OCI-LY1 (cell line): ENCODE data around the gene LRRC55.

Source experiments
- H2AFZ ChIP-seq: fragments of 200-600 bp; sonication (generic), shearing (Covaris generic); 2 replicates; pipeline ENCODE4 v1.6.0; 2014; ENCODE audit warnings: antibody characterized with exemption, mild to moderate bottlenecking, low read length
- H3F3A ChIP-seq: fragments of 200-600 bp; sonication (generic), shearing (Covaris generic); 2 replicates; pipeline ENCODE4 v1.6.0; 2014; ENCODE audit warnings: mild to moderate bottlenecking, antibody characterized with exemption, low read length, moderate library complexity; ENCODE audit not compliant: insufficient read depth
- H3K27ac ChIP-seq: fragments of 200-600 bp; sonication (generic); 2 replicates; pipeline ENCODE4 v1.5.1; 2014; ENCODE audit warnings: low read length, mixed run types, mild to moderate bottlenecking, low read depth; ENCODE audit not compliant: poor library complexity, severe bottlenecking
- H3K27me3 ChIP-seq: fragments of 200-600 bp; sonication (generic); 2 replicates; pipeline ENCODE4 v1.6.0; 2014; ENCODE audit warnings: antibody characterized with exemption, mild to moderate bottlenecking, low read length, moderate library complexity; ENCODE audit not compliant: insufficient read depth
- H3K36me3 ChIP-seq: fragments of 200-600 bp; sonication (generic); 2 replicates; pipeline ENCODE4 v1.6.1; 2014; ENCODE audit warnings: mild to moderate bottlenecking, antibody characterized with exemption, low read length, moderate library complexity, mixed read lengths; ENCODE audit not compliant: insufficient read depth
- H3K4me1 ChIP-seq: fragments of 200-600 bp; sonication (generic); 2 replicates; pipeline ENCODE4 v1.5.1; 2014; ENCODE audit warnings: mild to moderate bottlenecking, low read length, moderate library complexity; ENCODE audit not compliant: insufficient read depth, severe bottlenecking
- H3K4me2 ChIP-seq: fragments of 200-600 bp; sonication (generic), shearing (Covaris generic); 2 replicates; pipeline ENCODE4 v1.6.1; 2014; ENCODE audit warnings: low read length
- H3K4me3 ChIP-seq: fragments of 200-600 bp; sonication (generic); 2 replicates; pipeline ENCODE4 v1.5.1; 2014; ENCODE audit warnings: low read length, low read depth, mild to moderate bottlenecking, mixed read lengths; ENCODE audit not compliant: poor library complexity, severe bottlenecking
- H3K79me2 ChIP-seq: fragments of 200-600 bp; shearing (Covaris generic); 2 replicates; pipeline ENCODE4 v1.6.1; 2016; ENCODE audit warnings: mixed run types, low read length, mixed read lengths; ENCODE audit not compliant: insufficient read depth
- H3K9ac ChIP-seq: fragments of 200-600 bp; sonication (generic), shearing (Covaris generic); 2 replicates; pipeline ENCODE4 v1.6.1; 2014; ENCODE audit warnings: mild to moderate bottlenecking, low read length, mixed read lengths
- H3K9me2 ChIP-seq: fragments of 200-600 bp; sonication (generic), shearing (Covaris generic); 2 replicates; pipeline ENCODE4 v1.6.1; 2014; ENCODE audit warnings: low read depth, mild to moderate bottlenecking, low read length, mixed read lengths
- H3K9me3 ChIP-seq: fragments of 200-600 bp; shearing (Covaris generic); 2 replicates; pipeline ENCODE4 v1.6.1; 2014; ENCODE audit warnings: low read length, mixed read lengths
- H4K20me1 ChIP-seq: fragments of 200-600 bp; sonication (generic), shearing (Covaris generic); 2 replicates; pipeline ENCODE4 v1.6.0; 2016; ENCODE audit warnings: mild to moderate bottlenecking, low read length; ENCODE audit not compliant: insufficient read depth
- CTCF ChIP-seq: fragments of 200-600 bp; sonication (generic), shearing (Covaris generic); IDR thresholded peaks from 2 replicates; pipeline ENCODE4 v1.5.1; 2017; ENCODE audit warnings: mild to moderate bottlenecking, antibody characterized with exemption, low read length, moderate library complexity, mixed read lengths
- EZH2 ChIP-seq: fragments of 200-600 bp; sonication (generic), shearing (Covaris generic); IDR thresholded peaks from 2 replicates; pipeline ENCODE4 v1.8.0; 2017; ENCODE audit warnings: borderline replicate concordance, mixed run types, mild to moderate bottlenecking, antibody characterized with exemption, low read length, moderate library complexity, mixed read lengths

The LRRC55 gene

DNA sequence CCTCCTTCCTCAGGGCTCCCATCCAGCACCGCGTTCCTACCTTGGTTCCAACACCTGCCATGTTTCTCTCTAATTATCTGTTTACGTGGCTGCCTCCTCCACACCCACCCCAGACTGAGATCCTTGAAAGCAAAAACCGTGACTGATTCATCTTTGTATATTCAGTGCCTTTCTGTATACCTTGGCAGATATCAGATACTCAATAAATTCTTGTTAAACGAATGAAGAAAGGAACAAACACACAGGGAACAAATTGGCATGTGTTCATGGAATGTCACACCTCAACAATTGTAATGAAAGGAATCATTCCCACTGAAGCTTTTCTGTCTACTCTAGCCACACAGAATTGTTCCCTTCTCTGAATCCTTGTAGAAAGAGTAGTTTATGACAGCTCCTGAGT is 20.4 kb upstream of the LRRC55 start:
- Histone ChIP-seq H3K9me2 (no peaks in the 10 kb centered on the region), H3K27ac (no peak overlapping the region), H4K20me1 (no peaks in the 10 kb centered on the region), H3K9ac (no peak overlapping the region), H3K79me2 (no peaks in the 10 kb centered on the region), H3K9me3 (no peaks in the 10 kb centered on the region), H3K4me3 (no peak overlapping the region), H3K4me1 (no peaks in the 10 kb centered on the region), H3F3A (no peaks in the 10 kb centered on the region), H3K36me3 (no peaks in the 10 kb centered on the region), H3K4me2 (no peak overlapping the region), H3K27me3 (no peaks in the 10 kb centered on the region), H2AFZ (no peak overlapping the region)
- TF ChIP-seq CTCF: no peak
- TF ChIP-seq EZH2: no peak

- no peak for TF ChIP-seq EZH2
- TF ChIP-seq CTCF: no peak
- Histone ChIP-seq H3K9ac (no peak overlapping the region), H3K27me3 (no peaks in the 10 kb centered on the region), H3K4me2 (no peak overlapping the region), H2AFZ (no peak overlapping the region), H3K4me1 (no peaks in the 10 kb centered on the region), H3K4me3 (no peak overlapping the region), H4K20me1 (no peaks in the 10 kb centered on the region), H3K9me2 (no peaks in the 10 kb centered on the region), H3K36me3 (no peaks in the 10 kb centered on the region), H3K27ac (no peak overlapping the region), H3F3A (no peaks in the 10 kb centered on the region), H3K9me3 (no peaks in the 10 kb centered on the region), H3K79me2 (no peaks in the 10 kb centered on the region)
Measured at GRCh38 chr11:57162179-57162898, 19.4 kb upstream of the LRRC55 start.

GRCh38 chr11:57163160-57163868 is 18.4 kb upstream of the LRRC55 start:
- H3K9ac ChIP-seq: no peak overlapping the region
- H3K9me3 ChIP-seq: no peaks in the 10 kb centered on the region
- TF ChIP-seq CTCF: no peak
- TF ChIP-seq EZH2: no peak
- no peaks in the 10 kb centered on the region for H3F3A ChIP-seq
- no peaks in the 10 kb centered on the region for H3K4me1 ChIP-seq
- no peak overlapping the region for H3K4me3 ChIP-seq
- no peak overlapping the region for H3K27ac ChIP-seq
- no peak overlapping the region for H3K4me2 ChIP-seq
- H4K20me1 ChIP-seq: no peaks in the 10 kb centered on the region
- H3K9me2 ChIP-seq: no peaks in the 10 kb centered on the region
- no peaks in the 10 kb centered on the region for H3K27me3 ChIP-seq
- H3K36me3 ChIP-seq: no peaks in the 10 kb centered on the region
- no peaks in the 10 kb centered on the region for H3K79me2 ChIP-seq
- H2AFZ ChIP-seq: no peak overlapping the region
